ENCODE results near the gene NEDD4L. TPM values are rescaled to one million over a fixed set of nuclear protein-coding genes. Genes with fewer than 3 reads are reported as not detected.

The NEDD4L gene
- total RNA-seq, 1 donor from 2014 or later = 15.6 TPM

DNA sequence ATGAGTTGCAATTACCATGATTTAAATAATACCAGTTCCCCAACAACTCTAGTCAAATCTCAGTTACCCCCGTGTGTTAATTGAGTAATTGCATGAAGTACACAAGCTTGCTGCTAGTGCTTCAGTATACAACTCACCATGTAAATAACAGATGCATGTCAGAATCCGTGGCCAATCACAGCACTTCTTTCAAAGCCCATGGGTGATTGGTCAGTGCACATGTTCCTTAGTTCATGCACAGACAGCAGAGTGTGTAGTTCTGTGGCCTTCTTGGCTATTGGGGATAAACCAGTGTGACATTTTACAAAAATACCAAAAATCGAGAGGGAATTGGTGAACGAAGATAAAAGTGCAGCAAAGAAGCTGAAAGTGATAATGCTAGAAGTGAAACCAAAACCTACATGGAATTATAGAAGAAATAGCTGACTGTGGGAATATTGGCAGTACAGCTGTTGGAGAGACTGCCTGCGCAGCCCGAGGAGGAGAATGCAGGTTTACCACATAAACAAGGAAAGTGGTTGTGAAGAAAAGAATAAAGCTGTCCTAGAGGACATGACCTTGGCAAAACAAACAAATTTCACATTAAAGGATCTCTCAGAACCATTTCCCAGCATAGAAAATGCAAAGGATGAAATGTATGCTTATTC lies 59.4 kb downstream of the NEDD4L start:
- Histone ChIP-seq H3K9me3 (no peaks in the 10 kb centered on the region), H3K36me3 (no peaks in the 10 kb centered on the region), H3K4me1 (no peaks in the 10 kb centered on the region), H3K27me3 (no peaks in the 10 kb centered on the region), H3K4me3 (no peak overlapping the region), H3K27ac (no peak overlapping the region)
- DNase-seq (ENCODE audit: low spot score in 2 of 2) = no peak
- intact Hi-C loops (cut with DNase I) = no loop called here
- TF ChIP-seq, protein P1, sequence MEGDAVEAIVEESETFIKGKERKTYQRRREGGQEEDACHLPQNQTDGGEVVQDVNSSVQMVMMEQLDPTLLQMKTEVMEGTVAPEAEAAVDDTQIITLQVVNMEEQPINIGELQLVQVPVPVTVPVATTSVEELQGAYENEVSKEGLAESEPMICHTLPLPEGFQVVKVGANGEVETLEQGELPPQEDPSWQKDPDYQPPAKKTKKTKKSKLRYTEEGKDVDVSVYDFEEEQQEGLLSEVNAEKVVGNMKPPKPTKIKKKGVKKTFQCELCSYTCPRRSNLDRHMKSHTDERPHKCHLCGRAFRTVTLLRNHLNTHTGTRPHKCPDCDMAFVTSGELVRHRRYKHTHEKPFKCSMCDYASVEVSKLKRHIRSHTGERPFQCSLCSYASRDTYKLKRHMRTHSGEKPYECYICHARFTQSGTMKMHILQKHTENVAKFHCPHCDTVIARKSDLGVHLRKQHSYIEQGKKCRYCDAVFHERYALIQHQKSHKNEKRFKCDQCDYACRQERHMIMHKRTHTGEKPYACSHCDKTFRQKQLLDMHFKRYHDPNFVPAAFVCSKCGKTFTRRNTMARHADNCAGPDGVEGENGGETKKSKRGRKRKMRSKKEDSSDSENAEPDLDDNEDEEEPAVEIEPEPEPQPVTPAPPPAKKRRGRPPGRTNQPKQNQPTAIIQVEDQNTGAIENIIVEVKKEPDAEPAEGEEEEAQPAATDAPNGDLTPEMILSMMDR (IDR thresholded peaks at IDR 0.05) = no peak

DNA sequence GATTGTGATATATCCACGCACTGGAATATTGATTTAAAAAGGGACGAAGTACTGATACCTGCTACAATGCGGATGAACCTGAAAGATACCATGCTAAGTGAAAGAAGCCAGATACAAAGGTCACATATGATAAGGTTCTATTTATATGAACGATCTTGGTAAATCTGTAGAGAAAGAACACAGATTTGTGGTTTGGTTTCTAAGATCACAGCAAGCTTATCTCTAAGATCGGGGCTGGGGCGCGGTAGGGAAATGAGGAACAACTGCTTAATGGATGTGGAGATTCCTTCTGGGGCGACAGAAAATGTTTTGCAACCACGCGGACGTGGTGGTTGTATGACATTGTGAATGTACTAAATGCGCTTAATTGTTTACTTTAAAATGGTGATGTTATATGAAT lies 60.1 kb downstream of the NEDD4L start:
- Histone ChIP-seq H3K4me1 (no peaks in the 10 kb centered on the region), H3K9me3 (no peaks in the 10 kb centered on the region), H3K27me3 (no peaks in the 10 kb centered on the region), H3K27ac (no peak overlapping the region), H3K4me3 (no peak overlapping the region), H3K36me3 (no peaks in the 10 kb centered on the region)
- intact Hi-C loops (cut with DNase I) = no loop called here
- TF ChIP-seq, protein P1 (IDR thresholded peaks at IDR 0.05) = no peak
- no peak for DNase-seq (ENCODE audit: low spot score in 2 of 2)

DNA sequence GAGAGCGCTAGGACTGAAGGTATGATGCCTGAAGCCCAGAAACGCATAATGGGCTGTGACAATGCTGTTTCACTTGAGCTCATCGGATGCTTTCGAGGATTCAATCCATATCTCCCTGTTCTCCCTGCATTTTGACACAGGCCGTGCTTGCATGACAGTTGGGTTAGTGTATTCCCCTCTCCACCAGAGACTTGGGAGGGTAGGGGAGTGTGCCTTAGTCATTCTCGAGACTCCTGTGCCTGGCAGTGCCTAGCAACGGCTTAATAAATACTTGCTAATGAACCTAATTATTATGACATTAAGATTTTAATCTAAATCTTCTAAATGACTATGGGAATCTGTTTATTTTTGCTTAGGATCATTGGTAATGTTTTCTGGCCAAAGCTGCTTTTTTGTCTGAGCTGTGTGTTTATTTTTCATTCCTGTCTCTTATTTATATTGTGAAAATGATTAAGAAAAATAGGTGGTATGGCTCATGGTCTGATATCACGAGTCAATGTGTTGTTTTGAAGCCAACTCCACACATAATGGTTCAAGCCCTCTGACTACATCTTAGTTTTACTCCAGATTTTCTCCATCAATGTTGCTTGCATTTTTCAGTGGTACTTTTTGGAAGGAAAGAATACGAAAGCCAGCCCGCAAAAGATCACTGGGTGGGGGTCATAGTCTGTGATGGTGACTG lies 61.3 kb downstream of the NEDD4L start:
- Histone ChIP-seq H3K36me3 (no peaks in the 10 kb centered on the region), H3K4me3 (no peak overlapping the region), H3K27me3 (no peaks in the 10 kb centered on the region), H3K4me1 (no peaks in the 10 kb centered on the region), H3K27ac (no peak overlapping the region), H3K9me3 (no peaks in the 10 kb centered on the region)
- intact Hi-C loops (cut with DNase I) = no loop called here
- no peak for DNase-seq (ENCODE audit: low spot score in 2 of 2)
- TF ChIP-seq, protein P1 (IDR thresholded peaks at IDR 0.05) = no peak

DNA sequence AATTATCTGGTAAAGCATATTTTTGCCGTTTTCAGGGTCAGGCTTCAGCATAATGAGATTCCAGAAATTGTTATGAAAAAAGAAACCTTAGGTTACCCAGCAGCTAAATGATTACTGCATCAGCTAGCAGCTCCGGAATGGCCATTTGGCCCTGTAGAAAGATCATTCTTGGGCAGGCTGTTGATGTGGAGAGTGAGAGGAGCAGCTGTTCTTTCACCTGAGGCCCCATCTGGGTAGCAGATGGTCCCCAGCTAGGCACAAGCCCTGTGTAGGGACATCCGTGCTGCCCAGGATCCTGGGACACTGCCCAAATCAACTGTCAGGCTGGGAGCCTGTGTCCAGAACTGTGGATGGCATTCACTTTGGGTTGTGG lies 61.8 kb downstream of the NEDD4L start:
- DNase-seq (ENCODE audit: low spot score in 2 of 2) = no peak
- TF ChIP-seq, protein P1 (IDR thresholded peaks at IDR 0.05) = no peak
- intact Hi-C loops (cut with DNase I) = no loop called here
- Histone ChIP-seq H3K9me3 (no peaks in the 10 kb centered on the region), H3K4me3 (no peak overlapping the region), H3K4me1 (no peaks in the 10 kb centered on the region), H3K36me3 (no peaks in the 10 kb centered on the region), H3K27ac (no peak overlapping the region), H3K27me3 (no peaks in the 10 kb centered on the region)

DNA sequence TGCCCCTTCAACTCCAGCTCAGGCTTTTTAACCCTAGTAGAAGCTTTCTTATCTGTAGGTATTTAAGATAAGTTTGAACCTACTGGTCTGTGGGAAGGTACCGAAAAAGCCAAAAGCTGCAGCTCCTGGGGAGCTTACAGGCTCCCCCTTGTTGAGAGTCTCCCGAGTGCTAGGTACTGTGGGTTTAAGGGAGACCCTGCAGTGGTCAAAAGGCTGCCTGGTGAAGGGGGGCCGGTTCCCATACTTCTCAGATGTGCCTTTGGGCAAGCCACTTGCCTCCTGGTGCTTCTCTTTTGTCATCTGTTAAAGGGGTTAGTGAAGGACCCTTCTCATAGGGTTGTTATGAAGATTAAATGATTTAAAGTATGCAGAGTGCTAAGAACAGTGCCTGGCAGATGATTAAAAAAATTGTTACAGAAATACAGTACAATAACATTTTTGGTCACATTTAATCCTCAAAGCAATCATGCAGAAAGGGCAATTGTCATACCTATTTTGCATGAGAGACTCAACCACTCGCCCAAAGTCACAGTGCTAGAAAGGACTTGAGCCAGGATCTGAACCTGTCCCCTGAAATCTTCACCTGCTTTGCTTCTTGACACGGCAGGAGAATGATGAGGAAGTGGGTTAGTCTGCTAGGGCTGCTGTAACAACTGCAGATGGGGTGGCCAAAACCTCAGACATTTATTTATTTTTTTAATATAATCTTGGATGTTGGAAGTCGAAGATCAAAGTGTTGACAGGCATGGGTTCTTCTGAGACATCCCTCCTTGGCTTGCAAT lies 62.5 kb downstream of the NEDD4L start:
- Histone ChIP-seq H3K27me3 (no peaks in the 10 kb centered on the region), H3K9me3 (no peaks in the 10 kb centered on the region), H3K36me3 (no peaks in the 10 kb centered on the region), H3K27ac (no peak overlapping the region), H3K4me3 (no peak overlapping the region), H3K4me1 (no peaks in the 10 kb centered on the region)
- intact Hi-C loops (cut with DNase I) = no loop called here
- DNase-seq (ENCODE audit: low spot score in 2 of 2) = no peak
- TF ChIP-seq, protein P1 (IDR thresholded peaks at IDR 0.05) = no peak

All from ascending aorta (tissue), 2 donors.